Omental fat pad (tissue), 4 donors: ENCODE data around the gene STAC2. TPM values are rescaled to one million over a fixed set of nuclear protein-coding genes. Genes with fewer than 3 reads are reported as not detected.

Source experiments
- ATAC-seq: fragments of 150-250 bp; one replicate; pipeline ENCODE4 v1.9.1; 2016; ENCODE audit warnings: mild to moderate bottlenecking, moderate library complexity; ENCODE audit not compliant: low FRiP score
- DNase-seq: peaks from one replicate; pipeline ENCODE4 v3.0.0-alpha.2; 2019; ENCODE audit warnings: low spot score
- CTCF ChIP-seq, 3 donors: fragments of 450-650 bp; IDR thresholded peaks; one replicate each; pipeline ENCODE4 v1.5.1; 2016 to 2017; ENCODE audit warnings: antibody characterized with exemption in 3 of 3, mild to moderate bottlenecking in 3 of 3, moderate library complexity in 2 of 3
- total RNA-seq, 4 donors: library from RNA; depleted of rRNA; stranded (reverse); fragments of >200 nt; gene quantifications; one replicate each; pipeline ENCODE4 v1.1.0, GENCODE V29; 2016

Gene STAC2
- total RNA-seq, 4 donors from 2014 or later: 0.56 to 0.60 TPM; not detected in 2

- ATAC-seq (no peak), DNase-seq (no peak)
- no peak for TF ChIP-seq CTCF (IDR thresholded peaks at IDR 0.05)
Observed at GRCh38 chr17:39217734-39218369, 7.9 kb downstream of the STAC2 start.

- ATAC-seq: no peak
- DNase-seq: no peak
- TF ChIP-seq CTCF (IDR thresholded peaks at IDR 0.05): no peak
Observed at GRCh38 chr17:39213852-39214251, 11.9 kb downstream of the STAC2 start.

GRCh38 chr17:39212841-39213480, 12.8 kb downstream of the STAC2 start:
- DNase-seq: no peak
- TF ChIP-seq CTCF (IDR thresholded peaks at IDR 0.05): no peak
- no peak for ATAC-seq

GRCh38 chr17:39212195-39212810, 13.4 kb downstream of the STAC2 start:
- no peak for TF ChIP-seq CTCF (IDR thresholded peaks at IDR 0.05)
- ATAC-seq: no peak

GRCh38 chr17:39210093-39210434, 15.7 kb downstream of the STAC2 start:
- ATAC-seq (no peak), DNase-seq (no peak)
- TF ChIP-seq CTCF (IDR thresholded peaks at IDR 0.05): no peak

More at GRCh38 chr17:39212195-39212810, 13.4 kb downstream of the STAC2 start:
- DNase-seq: no peak

GRCh38 chr17:39209317-39210092, 16.2 kb downstream of the STAC2 start:
- DNase-seq: peak; percentile 54
- ATAC-seq: peak; percentile 83
- no peak for TF ChIP-seq CTCF (IDR thresholded peaks at IDR 0.05)
